GM18508 (cell line): ENCODE measurements around the gene DBNDD2.

Experiments
- ATAC-seq: cut with Tn5 transposase; IDR thresholded peaks from one replicate; pipeline ENCODE4 v1.9.1; 2021; ENCODE audit warnings: moderate number of reproducible peaks; ENCODE audit not compliant: insufficient read depth, unreplicated experiment

The DBNDD2 gene

DNA sequence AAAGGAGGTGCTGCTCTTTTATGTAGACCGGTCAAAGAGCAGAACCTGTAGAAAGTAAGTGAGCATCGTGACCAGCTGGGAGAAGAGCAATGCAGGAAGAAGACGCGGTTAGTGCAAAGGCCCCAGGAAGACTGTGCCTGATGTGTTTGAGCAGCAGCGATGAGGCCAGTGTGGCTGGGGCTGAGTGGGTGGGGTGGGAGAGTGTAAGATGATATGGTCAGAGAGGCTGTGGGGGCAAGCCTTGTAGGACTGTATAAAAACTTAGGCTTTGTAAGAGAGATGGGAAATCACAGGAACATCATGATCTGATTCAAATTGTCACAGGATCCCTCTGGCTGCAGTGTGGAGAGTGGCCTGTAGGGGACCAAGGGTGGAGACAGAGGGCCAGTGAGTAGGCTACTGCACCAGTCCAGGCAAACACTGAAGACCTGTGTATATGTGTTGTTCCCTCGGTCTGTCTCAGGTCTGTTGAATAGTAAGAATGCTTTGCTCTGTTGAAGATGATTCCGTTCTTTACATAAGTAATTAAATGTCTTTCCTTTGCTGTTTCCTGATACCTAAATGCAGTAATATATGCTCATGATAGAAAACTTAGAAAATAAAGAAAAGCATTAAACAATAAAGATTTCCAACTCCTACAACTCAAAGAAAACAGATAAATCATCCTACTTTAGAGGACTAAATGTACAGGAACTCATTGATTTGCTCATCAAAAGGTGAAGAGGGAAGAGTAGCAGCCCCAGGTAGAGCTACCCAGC, 37.9 kb downstream of the DBNDD2 start:
- no peak for ATAC-seq

DNA sequence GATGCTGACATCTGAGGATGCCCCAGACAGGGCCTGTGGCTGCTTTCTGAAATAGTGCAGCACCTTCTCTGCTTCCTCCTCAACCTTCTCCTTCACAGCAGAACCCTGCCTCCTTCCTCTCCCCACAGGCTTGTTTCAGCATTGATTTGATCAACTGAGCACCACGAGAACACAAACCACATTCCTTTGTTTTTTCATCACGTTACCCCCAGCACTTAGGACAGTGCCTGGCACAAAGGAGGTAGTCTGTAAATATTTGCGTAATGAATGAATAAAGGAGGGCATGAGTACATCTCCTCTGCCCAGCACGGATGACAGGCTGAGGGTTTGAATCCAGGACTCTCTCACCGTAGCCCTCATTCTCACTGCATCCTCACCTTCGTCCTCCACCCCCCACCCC, 40.2 kb downstream of the DBNDD2 start:
- no peak for ATAC-seq

DNA sequence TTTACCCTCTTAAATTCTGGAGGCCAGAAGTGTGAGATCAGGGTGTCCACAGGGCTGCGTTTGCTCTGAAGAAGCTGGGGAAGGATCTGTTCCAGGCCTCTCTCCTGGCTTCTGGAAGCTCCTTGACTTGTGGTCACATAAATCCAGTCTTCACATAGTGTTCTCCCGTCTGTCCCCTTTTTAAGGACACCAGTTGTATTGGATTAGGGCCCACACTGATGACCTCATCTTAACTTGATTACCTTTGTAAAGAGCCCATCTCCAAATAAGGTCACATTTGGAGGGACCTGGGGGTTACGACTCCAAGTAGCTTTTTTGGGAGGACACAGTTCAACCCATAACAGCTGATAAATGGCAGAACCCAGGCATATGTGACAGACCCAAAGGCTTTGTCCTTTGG, 41.4 kb downstream of the DBNDD2 start:
- ATAC-seq, result no peak

DNA sequence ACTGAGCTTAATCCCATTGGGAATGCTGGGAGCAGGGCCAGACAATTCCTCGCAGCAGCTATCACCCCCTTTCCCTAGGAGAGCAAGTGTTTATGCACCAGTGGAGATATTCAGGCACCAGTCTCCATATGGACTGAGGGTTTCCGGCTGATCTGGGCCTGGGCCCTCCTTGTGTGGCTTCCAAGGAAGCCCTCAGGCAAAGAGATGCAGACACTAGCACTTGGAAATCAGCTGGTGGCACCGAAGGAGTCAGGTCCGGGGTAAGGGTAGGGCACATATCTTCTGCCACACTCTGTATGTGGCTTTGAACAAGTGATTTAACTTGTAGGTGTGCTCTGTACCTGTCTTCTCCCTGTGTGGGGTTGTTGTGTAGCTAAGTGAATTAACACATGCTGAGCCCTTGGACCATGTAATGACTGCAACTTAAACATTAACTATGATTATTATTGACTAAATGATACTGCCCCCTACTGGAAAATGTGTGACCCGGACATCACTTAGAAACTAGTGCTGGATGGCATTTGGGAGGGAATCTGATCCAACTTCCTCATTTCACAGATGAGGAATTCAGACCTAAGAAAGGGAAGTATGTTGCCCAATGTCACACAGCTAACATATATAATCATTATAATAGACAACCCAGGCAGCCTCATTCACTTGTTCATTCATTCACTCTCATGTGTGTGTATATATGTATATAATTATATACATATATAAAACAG, 42.2 kb downstream of the DBNDD2 start:
- ATAC-seq, result no peak

DNA sequence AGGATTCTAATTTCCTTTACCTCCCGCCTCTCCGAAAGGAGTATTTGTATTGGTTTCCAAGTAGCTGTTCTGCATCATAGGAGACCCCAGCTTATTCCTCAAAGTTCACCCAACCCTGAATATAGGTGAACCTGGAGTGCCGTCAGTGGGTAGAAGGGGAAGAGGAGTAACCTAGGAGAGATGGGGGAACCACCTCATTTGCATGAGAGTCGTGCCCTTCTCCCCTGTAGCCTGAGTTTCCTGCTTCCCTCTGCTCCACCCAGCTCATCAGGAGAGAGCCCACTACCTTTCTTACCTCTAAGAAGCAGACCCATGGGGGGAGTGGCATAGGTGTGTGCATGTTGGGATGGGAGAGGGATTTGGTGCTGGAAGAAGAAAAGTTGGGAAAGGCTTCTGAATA, 44.1 kb downstream of the DBNDD2 start:
- ATAC-seq, result no peak

DNA sequence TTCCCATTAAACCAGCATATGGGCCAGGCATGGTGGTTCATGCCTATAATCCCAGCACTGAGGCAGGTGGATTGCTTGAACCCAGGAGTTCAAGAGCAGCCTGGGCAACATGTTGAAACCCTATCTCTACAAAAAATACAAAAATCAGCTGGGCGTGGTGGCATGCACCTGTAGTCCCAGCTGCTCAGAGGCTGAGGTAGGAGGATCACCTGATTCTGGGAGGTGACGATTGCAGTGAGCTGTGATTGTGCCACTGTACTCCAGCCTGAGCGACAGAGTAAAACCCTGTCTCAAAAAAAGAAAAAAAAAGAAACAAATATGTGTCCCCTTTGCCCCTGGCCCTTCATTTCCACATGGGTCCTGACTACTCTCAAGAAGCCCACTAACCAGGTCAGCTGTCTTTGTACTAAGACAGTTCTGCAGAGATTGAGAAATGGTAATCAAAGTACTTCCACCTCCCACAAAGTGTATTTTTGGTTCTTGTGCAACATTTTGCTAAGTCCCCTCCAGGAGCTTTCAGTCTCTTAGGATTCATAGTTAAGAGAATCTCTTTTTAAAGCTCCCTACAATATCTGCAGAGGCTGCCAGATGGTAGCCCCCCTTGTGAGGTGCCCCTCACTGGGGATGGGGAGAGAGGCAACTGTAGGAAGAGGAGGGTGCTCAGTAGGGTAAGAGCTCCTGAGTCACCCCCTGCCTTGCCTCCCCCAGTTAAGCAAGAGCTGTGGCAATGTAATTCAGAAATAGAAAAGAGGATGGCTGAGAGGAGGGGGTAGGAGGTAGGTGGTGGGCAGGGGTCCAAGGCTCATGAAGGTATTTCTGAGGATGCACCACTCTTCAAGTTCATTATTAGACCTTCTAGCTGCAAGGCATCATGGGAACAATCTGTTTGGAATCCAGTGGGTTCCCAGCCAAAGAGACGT, 44.9 kb downstream of the DBNDD2 start:
- ATAC-seq, result no peak

DNA sequence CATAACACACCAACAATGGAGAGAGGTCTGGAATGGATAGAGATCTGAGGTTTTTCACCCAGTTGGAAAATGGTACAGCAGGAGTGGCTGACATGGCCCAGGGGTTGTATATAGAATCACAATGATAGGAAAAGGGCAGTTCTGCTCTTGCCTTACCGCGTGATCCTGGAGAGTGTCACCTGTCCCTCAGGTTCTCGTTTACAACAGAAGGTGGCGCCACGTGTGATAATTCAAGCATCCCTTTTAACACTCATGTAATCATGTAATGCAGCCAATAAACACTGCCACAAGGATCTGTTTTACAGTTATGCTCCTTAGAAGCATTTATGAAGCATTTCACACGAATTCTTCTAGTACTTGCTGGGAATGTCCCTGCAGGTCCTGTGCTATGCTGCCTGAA, 48.5 kb downstream of the DBNDD2 start:
- ATAC-seq, result no peak

DNA sequence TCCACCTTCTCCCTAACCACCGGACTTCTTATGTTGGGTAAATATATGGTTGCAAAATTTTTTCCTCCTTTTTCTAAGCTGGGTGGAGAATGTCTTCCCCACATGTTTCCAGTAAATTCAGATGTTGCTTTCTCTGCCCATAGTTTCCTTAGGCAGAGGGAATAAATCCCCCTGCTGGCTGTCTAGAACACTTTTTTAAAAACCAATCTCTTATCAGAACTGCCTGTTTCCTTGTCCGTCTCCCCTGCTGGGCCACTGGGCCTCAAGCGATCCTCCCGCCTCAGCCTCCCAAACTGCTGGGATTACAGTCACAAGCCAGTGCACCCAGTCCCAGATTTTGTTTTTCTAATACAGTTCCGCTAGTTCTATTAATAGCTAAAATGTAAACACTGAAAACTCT, 51.5 kb downstream of the DBNDD2 start:
- no peak for ATAC-seq
